Fibroblast of lung (primary cell): Measurements from ENCODE around the gene RPL11.

Experiments used
- EZH2 ChIP-seq: IDR thresholded peaks from 2 replicates; pipeline ENCODE4 v1.5.1; 2012; ENCODE audit warnings: low read length, control low read depth, mild to moderate bottlenecking; ENCODE audit errors: missing control alignments
- TF ChIP-seq, protein P1 (sequence below), 2 donors: IDR thresholded peaks in 1 of 2; conservative IDR thresholded peaks in 1 of 2; 1 replicate in 1 of 2; 2 replicates in 1 of 2; pipeline ENCODE4 v1.5.1; 2011 to 2012; ENCODE audit warnings: low read length in 2 of 2, control low read depth in 1 of 2, inconsistent platforms in 1 of 2, low read depth in 1 of 2, mild to moderate bottlenecking in 1 of 2

- TF ChIP-seq, protein P1, sequence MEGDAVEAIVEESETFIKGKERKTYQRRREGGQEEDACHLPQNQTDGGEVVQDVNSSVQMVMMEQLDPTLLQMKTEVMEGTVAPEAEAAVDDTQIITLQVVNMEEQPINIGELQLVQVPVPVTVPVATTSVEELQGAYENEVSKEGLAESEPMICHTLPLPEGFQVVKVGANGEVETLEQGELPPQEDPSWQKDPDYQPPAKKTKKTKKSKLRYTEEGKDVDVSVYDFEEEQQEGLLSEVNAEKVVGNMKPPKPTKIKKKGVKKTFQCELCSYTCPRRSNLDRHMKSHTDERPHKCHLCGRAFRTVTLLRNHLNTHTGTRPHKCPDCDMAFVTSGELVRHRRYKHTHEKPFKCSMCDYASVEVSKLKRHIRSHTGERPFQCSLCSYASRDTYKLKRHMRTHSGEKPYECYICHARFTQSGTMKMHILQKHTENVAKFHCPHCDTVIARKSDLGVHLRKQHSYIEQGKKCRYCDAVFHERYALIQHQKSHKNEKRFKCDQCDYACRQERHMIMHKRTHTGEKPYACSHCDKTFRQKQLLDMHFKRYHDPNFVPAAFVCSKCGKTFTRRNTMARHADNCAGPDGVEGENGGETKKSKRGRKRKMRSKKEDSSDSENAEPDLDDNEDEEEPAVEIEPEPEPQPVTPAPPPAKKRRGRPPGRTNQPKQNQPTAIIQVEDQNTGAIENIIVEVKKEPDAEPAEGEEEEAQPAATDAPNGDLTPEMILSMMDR (conservative IDR thresholded peaks at IDR 0.05 in 1 of 2, IDR thresholded peaks at IDR 0.05 in 1 of 2; ENCODE audit: low read depth in 1 of 2, low read length in 2 of 2) = no peak
- no peak for TF ChIP-seq EZH2
Observed at GRCh38 chr1:23741609-23742008, 50.0 kb downstream of the RPL11 start.
